GM12873 (cell line): ENCODE measurements around the gene ZBTB8OS.

ENCODE experiments used
- TF ChIP-seq, protein P1 (sequence below): IDR thresholded peaks from 2 replicates; pipeline ENCODE4 v1.5.1; 2012; ENCODE audit warnings: low read depth, mild to moderate bottlenecking, moderate library complexity, low read length, control low read depth; ENCODE audit not compliant: insufficient read depth; ENCODE audit errors: missing control alignments

ZBTB8OS gene

DNA sequence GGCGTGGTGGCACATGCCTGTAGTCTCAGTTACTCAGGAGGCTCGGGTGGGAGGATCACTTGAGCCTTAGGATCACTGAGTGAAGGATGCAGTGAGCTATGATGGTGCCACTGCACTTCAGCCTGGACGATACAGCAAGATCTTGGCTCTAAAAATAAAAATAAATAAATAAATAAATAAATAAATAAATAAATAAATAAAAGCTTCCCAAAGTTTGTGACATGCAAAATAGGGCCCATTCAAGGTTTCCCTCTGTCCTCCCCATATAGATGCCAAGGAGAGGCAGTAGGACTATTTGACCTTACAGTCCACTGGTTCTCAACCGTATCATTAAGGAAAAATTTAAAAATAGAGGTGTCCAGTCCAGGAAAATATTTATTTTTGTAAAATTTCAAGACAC lies 41.2 kb downstream of the ZBTB8OS start:
- TF ChIP-seq, protein P1, sequence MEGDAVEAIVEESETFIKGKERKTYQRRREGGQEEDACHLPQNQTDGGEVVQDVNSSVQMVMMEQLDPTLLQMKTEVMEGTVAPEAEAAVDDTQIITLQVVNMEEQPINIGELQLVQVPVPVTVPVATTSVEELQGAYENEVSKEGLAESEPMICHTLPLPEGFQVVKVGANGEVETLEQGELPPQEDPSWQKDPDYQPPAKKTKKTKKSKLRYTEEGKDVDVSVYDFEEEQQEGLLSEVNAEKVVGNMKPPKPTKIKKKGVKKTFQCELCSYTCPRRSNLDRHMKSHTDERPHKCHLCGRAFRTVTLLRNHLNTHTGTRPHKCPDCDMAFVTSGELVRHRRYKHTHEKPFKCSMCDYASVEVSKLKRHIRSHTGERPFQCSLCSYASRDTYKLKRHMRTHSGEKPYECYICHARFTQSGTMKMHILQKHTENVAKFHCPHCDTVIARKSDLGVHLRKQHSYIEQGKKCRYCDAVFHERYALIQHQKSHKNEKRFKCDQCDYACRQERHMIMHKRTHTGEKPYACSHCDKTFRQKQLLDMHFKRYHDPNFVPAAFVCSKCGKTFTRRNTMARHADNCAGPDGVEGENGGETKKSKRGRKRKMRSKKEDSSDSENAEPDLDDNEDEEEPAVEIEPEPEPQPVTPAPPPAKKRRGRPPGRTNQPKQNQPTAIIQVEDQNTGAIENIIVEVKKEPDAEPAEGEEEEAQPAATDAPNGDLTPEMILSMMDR, result no peak

DNA sequence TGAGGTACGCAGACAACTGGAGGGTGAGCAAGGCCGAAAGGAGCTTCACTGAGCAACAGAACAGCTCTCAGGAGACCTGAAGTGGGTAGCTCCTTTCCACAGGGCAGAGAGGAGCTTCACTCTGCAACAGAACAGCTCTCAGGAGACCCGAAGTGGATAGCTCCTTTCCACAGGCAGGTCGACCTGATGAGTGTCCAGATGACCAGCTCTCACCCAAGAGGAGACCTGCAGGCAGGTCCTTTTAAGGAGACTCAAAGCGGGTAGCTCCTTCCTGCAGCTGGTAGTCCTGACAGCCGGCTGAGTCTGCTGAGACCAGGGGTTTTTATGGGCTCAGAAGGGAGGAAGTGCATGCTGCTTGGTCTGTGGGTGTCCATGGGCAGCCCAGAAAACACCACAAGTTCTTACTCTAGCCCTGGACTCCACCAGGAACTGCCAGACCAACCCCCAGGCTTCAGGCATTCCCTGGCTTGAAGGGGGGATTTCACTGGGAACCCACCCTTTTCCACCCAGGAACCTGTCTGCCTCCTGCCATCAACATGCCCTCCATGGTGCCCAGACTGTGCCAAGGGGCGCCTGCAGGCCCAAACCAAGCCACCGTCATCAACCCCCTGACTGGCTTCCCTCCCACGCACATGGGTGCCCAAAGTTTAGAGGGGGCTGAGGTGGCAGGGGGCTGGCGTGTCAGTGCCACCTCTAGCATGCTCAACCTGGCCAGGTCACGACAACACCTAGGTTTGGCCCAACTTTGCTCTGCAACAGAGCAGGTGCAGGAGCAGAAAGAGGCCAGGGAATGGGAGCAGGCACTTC lies 43.6 kb downstream of the ZBTB8OS start:
- TF ChIP-seq, protein P1, result no peak

DNA sequence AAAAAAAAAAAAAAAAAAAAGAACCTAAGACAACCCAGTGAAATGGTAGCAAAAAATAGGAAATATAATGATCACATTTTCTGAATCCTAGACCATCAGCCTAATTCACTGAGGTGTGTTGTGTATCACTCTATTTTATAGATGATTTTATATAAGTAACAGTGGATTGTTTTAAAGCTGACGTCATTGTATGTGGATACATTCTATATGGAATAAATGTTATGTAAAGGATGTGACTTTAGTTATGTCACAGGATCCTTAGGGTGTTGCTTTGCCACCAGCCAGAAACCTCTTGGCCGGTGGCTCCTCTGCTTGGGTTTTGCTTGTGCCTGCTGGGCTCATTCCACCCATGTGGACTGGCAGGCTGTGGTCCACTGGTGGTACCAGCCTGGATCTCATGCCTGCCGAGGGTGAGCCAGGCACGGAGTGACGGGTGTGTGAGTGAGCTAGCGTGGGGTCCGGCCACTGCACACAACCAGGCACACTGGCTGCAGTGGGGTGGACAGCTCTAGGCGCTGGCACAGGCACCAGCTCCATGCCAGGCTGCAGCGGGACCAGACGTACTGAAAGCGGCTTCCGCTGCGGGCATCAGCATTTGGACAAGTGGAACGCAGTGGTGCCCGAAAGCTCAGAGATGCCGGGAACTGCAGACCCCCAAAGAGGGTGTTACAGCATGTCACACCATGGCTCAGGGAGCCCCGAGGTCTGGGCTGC lies 44.5 kb downstream of the ZBTB8OS start:
- TF ChIP-seq, protein P1, result no peak

DNA sequence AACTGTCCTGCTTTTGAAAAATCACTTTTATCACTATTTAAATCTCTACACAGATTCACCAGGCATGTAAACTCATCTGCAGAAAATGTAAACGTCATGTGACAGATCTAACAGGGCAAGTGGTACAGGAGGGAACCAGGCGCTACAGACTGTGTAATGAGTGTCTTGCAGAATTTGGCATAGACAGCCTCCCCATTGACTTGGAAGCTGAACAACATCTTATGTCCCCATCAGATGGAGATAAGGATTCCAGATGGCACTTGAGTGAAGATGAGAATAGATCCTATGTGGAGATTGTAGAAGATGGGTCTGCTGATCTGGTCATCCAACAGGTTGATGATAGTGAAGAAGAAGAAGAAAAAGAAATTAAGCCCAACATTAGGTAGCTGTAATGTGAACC lies 50.3 kb downstream of the ZBTB8OS start:
- TF ChIP-seq, protein P1, result no peak

DNA sequence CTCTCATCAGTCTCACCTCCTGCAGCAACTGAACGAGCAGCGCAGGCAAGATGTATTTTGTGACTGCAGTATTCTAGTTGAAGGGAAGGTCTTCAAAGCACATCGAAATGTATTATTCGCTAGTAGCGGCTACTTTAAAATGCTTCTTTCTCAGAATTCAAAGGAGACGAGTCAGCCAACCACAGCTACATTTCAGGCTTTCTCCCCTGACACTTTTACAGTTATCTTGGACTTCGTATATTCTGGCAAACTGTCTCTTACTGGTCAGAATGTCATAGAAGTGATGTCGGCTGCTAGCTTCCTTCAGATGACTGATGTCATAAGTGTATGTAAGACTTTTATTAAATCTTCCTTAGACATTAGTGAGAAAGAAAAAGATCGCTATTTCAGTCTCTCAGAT lies 57.4 kb downstream of the ZBTB8OS start:
- TF ChIP-seq, protein P1, result no peak

DNA sequence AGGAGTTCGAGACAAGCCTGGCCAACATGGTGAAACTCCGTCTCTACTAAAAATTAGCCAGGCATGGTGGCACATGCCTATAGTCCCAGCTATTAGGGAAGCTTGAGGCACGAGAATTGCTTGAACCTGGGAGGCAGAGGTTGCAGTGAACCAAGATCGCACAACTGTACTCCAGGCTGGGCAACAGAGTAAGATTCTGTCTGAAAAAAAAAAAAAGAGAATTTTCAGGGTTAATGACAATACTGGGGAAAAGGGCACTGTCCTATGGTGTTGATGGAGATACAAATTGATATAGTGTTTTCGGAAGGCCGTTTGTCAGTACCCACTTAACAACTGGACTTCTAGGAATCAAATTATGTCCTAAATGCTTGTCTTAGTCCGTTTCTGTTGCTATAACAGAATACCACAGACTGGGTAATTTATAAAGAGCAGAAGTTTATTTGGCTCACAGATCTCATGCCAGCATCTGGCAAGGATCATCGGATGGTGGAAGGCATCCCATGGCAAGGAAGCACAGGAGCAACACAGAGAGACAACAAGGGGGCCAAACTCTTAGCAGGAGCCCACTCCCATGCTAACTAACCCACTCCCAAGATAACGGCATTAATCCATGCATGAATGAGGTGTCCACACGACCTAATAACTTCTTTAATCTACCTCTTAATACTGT lies 69.9 kb downstream of the ZBTB8OS start:
- TF ChIP-seq, protein P1, result no peak
